ENCODE measurements around the gene FLNB. TPM values are rescaled to one million over a fixed set of nuclear protein-coding genes. Genes with fewer than 3 reads are reported as not detected.

FLNB gene
- total and polyA plus RNA-seq, 2 of the 4 experiments (the other 2 are of a cell fraction), result 78.0 to 136 TPM

- H3K9me1 ChIP-seq (ENCODE audit: insufficient read depth, low read length), result peaks cover 48% of the 10 kb centered on the region
- dilution Hi-C loops (cut with HindIII; ENCODE audit: low sequenced_read_pairs, unreplicated experiment), result no loop called here
- CTCF ChIA-PET, result no interaction called here
- peaks cover 62% of the 10 kb centered on the region for H4K20me1 ChIP-seq (ENCODE audit: insufficient read depth, low read length)
- no peak overlapping the region for H2BK15ac ChIP-seq (ENCODE audit: low read depth, low read length)
- TF ChIP-seq ELK1 (IDR thresholded peaks at IDR 0.05; ENCODE audit: borderline replicate concordance, low read depth, low read length) (no peak), CHD1 (IDR thresholded peaks at IDR 0.05; ENCODE audit: low read depth, low read length) (no peak), BHLHE40 (IDR thresholded peaks at IDR 0.05; ENCODE audit: low read depth, low read length) (no peak), SMC3 (IDR thresholded peaks at IDR 0.05; ENCODE audit: low read depth, low read length) (no peak), POLR2A (IDR thresholded peaks at IDR 0.05; ENCODE audit: low read depth, low read length) (no peak), CTCF (conservative IDR thresholded peaks at IDR 0.05; ENCODE audit: low read depth, low read length) (no peak), USF2 (IDR thresholded peaks at IDR 0.05; ENCODE audit: low read depth, low read length) (no peak), MAZ (IDR thresholded peaks at IDR 0.05; ENCODE audit: borderline replicate concordance, low read depth, low read length) (no peak), RAD21 (IDR thresholded peaks at IDR 0.05; ENCODE audit: low read length) (no peak), MXI1 (IDR thresholded peaks at IDR 0.05; ENCODE audit: borderline replicate concordance, low read depth, low read length) (no peak), CEBPB (IDR thresholded peaks at IDR 0.05; ENCODE audit: low read depth, low read length) (no peak), RCOR1 (IDR thresholded peaks at IDR 0.05; ENCODE audit: insufficient replicate concordance, low read length) (no peak), RFX5 (IDR thresholded peaks at IDR 0.05; ENCODE audit: low read depth, low read length) (no peak), MAFK (IDR thresholded peaks at IDR 0.05; ENCODE audit: low read depth, low read length) (no peak)
- no peak overlapping the region for H2AFZ ChIP-seq (replicated peaks; ENCODE audit: low read length, poor library complexity)
- H2AK5ac ChIP-seq (ENCODE audit: low read depth, low read length), result no peak overlapping the region
- H3K4me2 ChIP-seq (ENCODE audit: low read depth, low read length), result no peak overlapping the region
- peaks cover 58 to 94% of the 10 kb centered on the region in 2 experiments for H3K79me1 ChIP-seq (ENCODE audit: low read depth in 1 of 2, low read length in 2 of 2)
- no peaks in the 10 kb centered on the region for H3K9me3 ChIP-seq (ENCODE audit: control insufficient read depth, insufficient read depth, low read length)
- H4K5ac ChIP-seq (ENCODE audit: low read depth, low read length), result no peak overlapping the region
- ATAC-seq (ENCODE audit: low read depth) (peak; percentile 59), DNase-seq (peak; percentile 81)
- H3K56ac ChIP-seq (ENCODE audit: extremely low read depth, insufficient read depth, low read length), result no peak overlapping the region
- H3K4ac ChIP-seq (ENCODE audit: low read depth, low read length), result no peak overlapping the region; the same call in 1 of the 2 replicates
- H3K27me3 ChIP-seq (ENCODE audit: control insufficient read depth, insufficient read depth, low read length), result no peaks in the 10 kb centered on the region
- no peak overlapping the region for H4K8ac ChIP-seq (ENCODE audit: low read depth in 2 of 2, low read length in 2 of 2)
- H2BK5ac ChIP-seq (ENCODE audit: low read depth, low read length, poor library complexity, severe bottlenecking), result no peak overlapping the region
- peaks cover 23% of the 10 kb centered on the region for H3K4me1 ChIP-seq (ENCODE audit: control insufficient read depth, insufficient read depth, low read length)
- in situ Hi-C loops (cut with MboI; ENCODE audit: low sequenced_read_pairs), result no loop called here
- POLR2A ChIA-PET (ENCODE audit: unreplicated experiment), result no interaction called here
- H3K23ac ChIP-seq (ENCODE audit: low read depth, low read length), result no peak overlapping the region
- H3K18ac ChIP-seq (ENCODE audit: low read depth, low read length), result no peak overlapping the region
- no peak overlapping the region for H3K9ac ChIP-seq (ENCODE audit: low read depth, low read length)
- H3K4me3 ChIP-seq (ENCODE audit: insufficient read depth, low read depth, low read length), result no peak overlapping the region
- no peak overlapping the region for H3K27ac ChIP-seq (ENCODE audit: insufficient read depth, low read length)
- H3K14ac ChIP-seq (replicated peaks; ENCODE audit: low read depth, low read length), result no peak overlapping the region
- intact Hi-C loops (cut with micrococcal nuclease), result no loop called here
- 82% methylated on average over 7 of the region's 14 CpGs; no CpG with 5 or more reads in 1 of the 2 experiments for WGBS, 2 experiments (ENCODE audit: extremely low coverage in 2 of 2, insufficient read length in 1 of 2)
- H4K91ac ChIP-seq (ENCODE audit: insufficient read depth, low read depth, low read length), result no peak overlapping the region
- no TSS peak for BruUV-seq (replicated peaks)
- no peak overlapping the region for H2BK120ac ChIP-seq (ENCODE audit: low read depth, low read length)
- no peak overlapping the region for H2AK9ac ChIP-seq (replicated peaks; ENCODE audit: low read depth, low read length, poor library complexity)
- H2BK20ac ChIP-seq (ENCODE audit: low read depth, low read length), result no peak overlapping the region
- H3K36me3 ChIP-seq (ENCODE audit: control insufficient read depth, insufficient read depth, low read length), result peaks cover 5% of the 10 kb centered on the region
Measured at GRCh38 chr3:58072052-58072762, 64.0 kb downstream of the FLNB start.
